HepG2 (cell line): ENCODE data around the gene MORN5. TPM values are rescaled to one million over a fixed set of nuclear protein-coding genes. Genes with fewer than 3 reads are reported as not detected.

Source experiments
- ARHGAP35 ChIP-seq: sonication (generic); formaldehyde crosslinking; IDR thresholded peaks from 2 replicates; pipeline ENCODE4 v1.9.0; 2022; ENCODE audit warnings: mild to moderate bottlenecking, inconsistent platforms, moderate library complexity, missing genetic modification reagents, borderline replicate concordance
- DNMT1 ChIP-seq: sonication (generic); formaldehyde crosslinking; IDR thresholded peaks from 2 replicates; pipeline ENCODE4 v1.5.1; 2020; ENCODE audit warnings: mild to moderate bottlenecking, missing genetic modification reagents
- HOXD1 ChIP-seq: sonication (generic); formaldehyde crosslinking; IDR thresholded peaks from 2 replicates; pipeline ENCODE4 v1.5.0; 2020; ENCODE audit warnings: missing genetic modification reagents
- NR2F6 ChIP-seq, 2 experiments: IDR thresholded peaks; 2 replicates each; pipeline ENCODE4 v1.6.1; 2016; ENCODE audit warnings: antibody characterized with exemption in 1 of 2, mild to moderate bottlenecking in 1 of 2
- PRPF4 ChIP-seq: fragments of 200-400 bp; formaldehyde crosslinking; IDR thresholded peaks from 2 replicates; pipeline ENCODE4 v1.6.1; 2016; ENCODE audit warnings: low read length, low read depth; ENCODE audit not compliant: poor library complexity, severe bottlenecking
- SAFB2 ChIP-seq: sonication (generic); formaldehyde crosslinking; IDR thresholded peaks from 2 replicates; pipeline ENCODE4 v1.5.1; 2020; ENCODE audit warnings: missing genetic modification reagents, low read depth, mild to moderate bottlenecking, borderline replicate concordance
- SALL1 ChIP-seq: sonication (generic); formaldehyde crosslinking; IDR thresholded peaks from 2 replicates; pipeline ENCODE4 v1.8.0; 2022; ENCODE audit warnings: mild to moderate bottlenecking, missing genetic modification reagents
- SOX6 ChIP-seq, 2 experiments: fragments of 450-650 bp in 1 of 2; sonication (generic) in 1 of 2; formaldehyde crosslinking in 1 of 2; IDR thresholded peaks; 2 replicates each; pipeline versions ENCODE4 v1.4.0 to v1.6.1; 2017 to 2020; ENCODE audit warnings: antibody characterized with exemption in 1 of 2, mild to moderate bottlenecking in 1 of 2, missing genetic modification reagents in 1 of 2
- STAT5B ChIP-seq: sonication (generic); formaldehyde crosslinking; IDR thresholded peaks from 2 replicates; pipeline ENCODE4 v1.4.0; 2020; ENCODE audit warnings: missing genetic modification reagents
- ZNF510 ChIP-seq: sonication (generic); formaldehyde crosslinking; IDR thresholded peaks from 2 replicates; pipeline ENCODE4 v1.4.0; 2020; ENCODE audit warnings: low read depth, mild to moderate bottlenecking, missing genetic modification reagents
- ZNF790 ChIP-seq: sonication (generic); formaldehyde crosslinking; IDR thresholded peaks from 2 replicates; pipeline ENCODE4 v1.8.0; 2022; ENCODE audit warnings: missing genetic modification reagents, mild to moderate bottlenecking, borderline replicate concordance
- ZNF891 ChIP-seq: sonication (generic); formaldehyde crosslinking; IDR thresholded peaks from 2 replicates; pipeline ENCODE4 v1.5.0; 2020; ENCODE audit warnings: mild to moderate bottlenecking, missing genetic modification reagents
- ZZZ3 ChIP-seq: sonication (generic); formaldehyde crosslinking; IDR thresholded peaks from 2 replicates; pipeline ENCODE4 v1.4.0; 2020; ENCODE audit warnings: missing genetic modification reagents, mild to moderate bottlenecking, borderline replicate concordance
- polyA plus RNA-seq, 8 experiments: library from polyadenylated mRNA; depleted of rRNA in 3 of 8; stranded (reverse) in 7 of 8; unstranded in 1 of 8; fragments of >200 nt; fragmentation: Illumina TruSeq in 4 of 8; extraction: Trizol in 4 of 8; gene quantifications; 2 replicates each; pipeline versions ENCODE4 v1.2.1 to v1.2.3, GENCODE V29; 2011 to 2016; ENCODE audit warnings: low read depth in 4 of 8, missing spikeins in 1 of 8, mixed read lengths in 1 of 8; ENCODE audit not compliant: insufficient read depth in 1 of 8
- total RNA-seq, 5 experiments: library from RNA; depleted of rRNA; stranded (reverse); fragments of >200 nt; fragmentation: Illumina TruSeq; extraction: Trizol; gene quantifications; 2 replicates each; pipeline ENCODE4 v1.2.3, GENCODE V29; 2016; ENCODE audit warnings: low read depth in 1 of 5
- TF ChIP-seq, protein P1 (sequence below): sonication (generic); formaldehyde crosslinking; IDR thresholded peaks from 2 replicates; pipeline ENCODE4 v1.5.0; 2020; ENCODE audit warnings: missing genetic modification reagents
- TF ChIP-seq, protein P2 (sequence below): sonication (generic); formaldehyde crosslinking; IDR thresholded peaks from 2 replicates; pipeline ENCODE4 v1.5.0; 2020; ENCODE audit warnings: mild to moderate bottlenecking, low read depth, missing genetic modification reagents, borderline replicate concordance
- TF ChIP-seq, protein P3 (sequence below): sonication (generic); formaldehyde crosslinking; IDR thresholded peaks from 2 replicates; pipeline ENCODE4 v1.4.0; 2020; ENCODE audit warnings: missing genetic modification reagents
- TF ChIP-seq, protein P4 (sequence below): sonication (generic); formaldehyde crosslinking; IDR thresholded peaks from 2 replicates; pipeline ENCODE4 v1.4.0; 2020; ENCODE audit warnings: missing genetic modification reagents
- TF ChIP-seq, protein P5 (sequence below): sonication (generic); formaldehyde crosslinking; IDR thresholded peaks from 2 replicates; pipeline ENCODE4 v1.4.0; 2020; ENCODE audit warnings: missing genetic modification reagents
- TF ChIP-seq, protein P6 (sequence below): sonication (generic); formaldehyde crosslinking; IDR thresholded peaks from 2 replicates; pipeline ENCODE4 v1.9.0; 2021; ENCODE audit warnings: missing genetic modification reagents, mild to moderate bottlenecking, borderline replicate concordance

Gene MORN5
- total and polyA plus RNA-seq, 2 of the 13 experiments (the other 11 are each of a cell fraction or from before 2014, with no cell fraction given): not detected

DNA sequence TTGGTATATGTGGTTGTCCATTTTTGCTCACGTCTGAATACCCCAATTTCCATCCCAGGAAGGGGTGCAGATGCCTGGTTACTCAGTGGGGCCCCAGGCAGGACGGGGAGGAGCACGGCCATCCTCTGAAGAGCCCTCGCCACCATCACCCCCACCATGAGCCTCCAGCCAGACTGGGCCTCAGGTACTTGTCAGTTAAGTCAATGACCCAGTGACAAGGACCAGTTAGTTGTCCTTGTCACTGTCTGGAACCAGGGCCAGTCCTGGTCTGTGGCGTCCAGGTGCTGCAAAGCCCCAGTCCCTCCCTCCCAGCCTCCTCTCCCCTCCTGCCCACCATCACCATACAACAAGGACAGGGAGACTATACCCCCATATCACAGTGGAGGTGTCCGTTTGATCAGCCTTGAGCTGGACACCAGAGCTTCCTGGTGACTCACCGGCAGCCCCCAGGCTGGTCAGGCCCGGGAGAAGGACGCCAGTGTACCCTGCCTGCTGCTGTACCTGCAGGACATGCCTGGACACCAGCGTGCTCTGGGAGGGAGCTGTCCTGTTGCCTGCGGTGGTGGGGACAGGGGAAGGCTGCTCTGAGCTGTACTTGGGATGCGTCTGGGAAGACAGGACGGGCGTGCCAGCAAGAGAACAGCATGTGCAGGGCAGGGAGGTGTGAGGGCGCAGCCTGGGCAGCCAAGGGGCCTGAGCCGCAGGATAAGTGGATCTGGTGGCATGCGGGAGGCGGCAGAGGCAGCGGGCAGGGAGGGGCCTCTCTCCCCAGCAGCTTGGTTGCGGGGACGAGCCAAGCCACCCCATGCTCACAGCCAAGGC, 34.0 kb upstream of the MORN5 start (continued):
- TF ChIP-seq, protein P1, sequence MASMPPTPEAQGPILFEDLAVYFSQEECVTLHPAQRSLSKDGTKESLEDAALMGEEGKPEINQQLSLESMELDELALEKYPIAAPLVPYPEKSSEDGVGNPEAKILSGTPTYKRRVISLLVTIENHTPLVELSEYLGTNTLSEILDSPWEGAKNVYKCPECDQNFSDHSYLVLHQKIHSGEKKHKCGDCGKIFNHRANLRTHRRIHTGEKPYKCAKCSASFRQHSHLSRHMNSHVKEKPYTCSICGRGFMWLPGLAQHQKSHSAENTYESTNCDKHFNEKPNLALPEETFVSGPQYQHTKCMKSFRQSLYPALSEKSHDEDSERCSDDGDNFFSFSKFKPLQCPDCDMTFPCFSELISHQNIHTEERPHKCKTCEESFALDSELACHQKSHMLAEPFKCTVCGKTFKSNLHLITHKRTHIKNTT (CRISPR knock-in tag): no peak
- no peak for TF ChIP-seq ARHGAP35
- TF ChIP-seq, protein P2, sequence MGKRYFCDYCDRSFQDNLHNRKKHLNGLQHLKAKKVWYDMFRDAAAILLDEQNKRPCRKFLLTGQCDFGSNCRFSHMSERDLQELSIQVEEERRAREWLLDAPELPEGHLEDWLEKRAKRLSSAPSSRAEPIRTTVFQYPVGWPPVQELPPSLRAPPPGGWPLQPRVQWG (CRISPR knock-in tag): no peak
- TF ChIP-seq SAFB2 (CRISPR knock-in tag): no peak
- no peak for TF ChIP-seq PRPF4
- TF ChIP-seq DNMT1 (CRISPR knock-in tag): no peak
- no peak for TF ChIP-seq ZNF790
- no peak for TF ChIP-seq ZZZ3 (CRISPR knock-in tag)
- TF ChIP-seq, protein P3, sequence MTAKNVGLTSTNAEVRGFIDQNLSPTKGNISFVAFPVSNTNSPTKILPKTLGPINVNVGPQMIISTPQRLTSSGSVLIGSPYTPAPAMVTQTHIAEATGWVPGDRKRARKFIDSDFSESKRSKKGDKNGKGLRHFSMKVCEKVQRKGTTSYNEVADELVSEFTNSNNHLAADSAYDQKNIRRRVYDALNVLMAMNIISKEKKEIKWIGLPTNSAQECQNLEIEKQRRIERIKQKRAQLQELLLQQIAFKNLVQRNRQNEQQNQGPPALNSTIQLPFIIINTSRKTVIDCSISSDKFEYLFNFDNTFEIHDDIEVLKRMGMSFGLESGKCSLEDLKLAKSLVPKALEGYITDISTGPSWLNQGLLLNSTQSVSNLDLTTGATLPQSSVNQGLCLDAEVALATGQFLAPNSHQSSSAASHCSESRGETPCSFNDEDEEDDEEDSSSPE: no peak
- TF ChIP-seq SOX6 (IDR thresholded peaks at IDR 0.05): no peak
- TF ChIP-seq SOX6 (CRISPR knock-in tag; IDR thresholded peaks at IDR 0.05): no peak
- TF ChIP-seq, protein P4, sequence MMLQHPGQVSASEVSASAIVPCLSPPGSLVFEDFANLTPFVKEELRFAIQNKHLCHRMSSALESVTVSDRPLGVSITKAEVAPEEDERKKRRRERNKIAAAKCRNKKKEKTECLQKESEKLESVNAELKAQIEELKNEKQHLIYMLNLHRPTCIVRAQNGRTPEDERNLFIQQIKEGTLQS (CRISPR knock-in tag): no peak
- no peak for TF ChIP-seq STAT5B
- TF ChIP-seq, protein P5, sequence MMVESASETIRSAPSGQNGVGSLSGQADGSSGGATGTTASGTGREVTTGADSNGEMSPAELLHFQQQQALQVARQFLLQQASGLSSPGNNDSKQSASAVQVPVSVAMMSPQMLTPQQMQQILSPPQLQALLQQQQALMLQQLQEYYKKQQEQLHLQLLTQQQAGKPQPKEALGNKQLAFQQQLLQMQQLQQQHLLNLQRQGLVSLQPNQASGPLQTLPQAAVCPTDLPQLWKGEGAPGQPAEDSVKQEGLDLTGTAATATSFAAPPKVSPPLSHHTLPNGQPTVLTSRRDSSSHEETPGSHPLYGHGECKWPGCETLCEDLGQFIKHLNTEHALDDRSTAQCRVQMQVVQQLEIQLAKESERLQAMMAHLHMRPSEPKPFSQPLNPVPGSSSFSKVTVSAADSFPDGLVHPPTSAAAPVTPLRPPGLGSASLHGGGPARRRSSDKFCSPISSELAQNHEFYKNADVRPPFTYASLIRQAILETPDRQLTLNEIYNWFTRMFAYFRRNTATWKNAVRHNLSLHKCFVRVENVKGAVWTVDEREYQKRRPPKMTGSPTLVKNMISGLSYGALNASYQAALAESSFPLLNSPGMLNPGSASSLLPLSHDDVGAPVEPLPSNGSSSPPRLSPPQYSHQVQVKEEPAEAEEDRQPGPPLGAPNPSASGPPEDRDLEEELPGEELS (CRISPR knock-in tag): no peak
- TF ChIP-seq NR2F6 (IDR thresholded peaks at IDR 0.05): no peak
- TF ChIP-seq NR2F6 (CRISPR knock-in tag; IDR thresholded peaks at IDR 0.05): no peak; the same call in 1 of the 2 replicates
- no peak for TF ChIP-seq HOXD1
- peak; percentile 50; the same call in 1 of the 2 replicates for TF ChIP-seq SALL1 (CRISPR knock-in tag)
- TF ChIP-seq ZNF891 (CRISPR knock-in tag): no peak
- TF ChIP-seq, protein P6, sequence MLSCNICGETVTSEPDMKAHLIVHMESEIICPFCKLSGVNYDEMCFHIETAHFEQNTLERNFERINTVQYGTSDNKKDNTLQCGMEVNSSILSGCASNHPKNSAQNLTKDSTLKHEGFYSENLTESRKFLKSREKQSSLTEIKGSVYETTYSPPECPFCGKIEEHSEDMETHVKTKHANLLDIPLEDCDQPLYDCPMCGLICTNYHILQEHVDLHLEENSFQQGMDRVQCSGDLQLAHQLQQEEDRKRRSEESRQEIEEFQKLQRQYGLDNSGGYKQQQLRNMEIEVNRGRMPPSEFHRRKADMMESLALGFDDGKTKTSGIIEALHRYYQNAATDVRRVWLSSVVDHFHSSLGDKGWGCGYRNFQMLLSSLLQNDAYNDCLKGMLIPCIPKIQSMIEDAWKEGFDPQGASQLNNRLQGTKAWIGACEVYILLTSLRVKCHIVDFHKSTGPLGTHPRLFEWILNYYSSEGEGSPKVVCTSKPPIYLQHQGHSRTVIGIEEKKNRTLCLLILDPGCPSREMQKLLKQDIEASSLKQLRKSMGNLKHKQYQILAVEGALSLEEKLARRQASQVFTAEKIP (CRISPR knock-in tag): no peak
- TF ChIP-seq ZNF510 (CRISPR knock-in tag): no peak
